ENCODE measurements around the gene MAP3K5. TPM values are rescaled to one million over a fixed set of nuclear protein-coding genes. Genes with fewer than 3 reads are reported as not detected.

The MAP3K5 gene
- polyA plus RNA-seq, 1 experiment, result 2.5 TPM

DNA sequence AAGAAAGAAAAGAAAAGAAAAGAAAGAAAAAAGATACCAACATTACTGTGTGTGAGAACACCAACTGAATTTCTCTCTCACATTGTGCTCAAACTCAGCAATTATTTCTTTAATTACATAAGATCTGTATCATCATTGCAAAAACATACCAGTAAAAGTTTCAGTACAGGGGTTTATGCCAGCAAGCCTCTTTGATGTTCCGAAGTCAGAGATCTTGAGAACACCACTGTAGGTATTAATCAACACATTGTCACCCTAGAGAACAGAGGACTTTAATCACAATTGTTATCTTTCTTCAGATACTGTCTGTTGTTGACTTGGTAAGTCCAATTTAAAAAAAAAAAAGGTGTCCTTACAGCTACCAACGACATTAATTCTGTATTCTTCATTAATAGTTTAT, 181.1 kb downstream of the MAP3K5 start:
- ChIA-PET POLR2A (interaction anchor here (0.6 kb wide), 1 partner anchor 17 kb away, joined by 10 read pairs; no protein-coding TSS in a partner anchor), CTCF (interaction anchor here (1.6 kb wide), 1 partner anchor 181 kb away, joined by 5 read pairs; the partner anchor contains the start of gene MAP3K5)
- H3K36me3 ChIP-seq (ENCODE audit: control insufficient read depth, insufficient read depth, low read length), result no peaks in the 10 kb centered on the region
- DNase-seq (ENCODE audit: low read depth), result no peak
- no peaks in the 10 kb centered on the region for H3K27me3 ChIP-seq (ENCODE audit: control insufficient read depth, insufficient read depth, low read length)
- no peak overlapping the region for H3K4me3 ChIP-seq (ENCODE audit: low read depth, low read length)
- no peak for TF ChIP-seq CTCF (IDR thresholded peaks at IDR 0.05; ENCODE audit: insufficient read depth, low read depth, low read length)

DNA sequence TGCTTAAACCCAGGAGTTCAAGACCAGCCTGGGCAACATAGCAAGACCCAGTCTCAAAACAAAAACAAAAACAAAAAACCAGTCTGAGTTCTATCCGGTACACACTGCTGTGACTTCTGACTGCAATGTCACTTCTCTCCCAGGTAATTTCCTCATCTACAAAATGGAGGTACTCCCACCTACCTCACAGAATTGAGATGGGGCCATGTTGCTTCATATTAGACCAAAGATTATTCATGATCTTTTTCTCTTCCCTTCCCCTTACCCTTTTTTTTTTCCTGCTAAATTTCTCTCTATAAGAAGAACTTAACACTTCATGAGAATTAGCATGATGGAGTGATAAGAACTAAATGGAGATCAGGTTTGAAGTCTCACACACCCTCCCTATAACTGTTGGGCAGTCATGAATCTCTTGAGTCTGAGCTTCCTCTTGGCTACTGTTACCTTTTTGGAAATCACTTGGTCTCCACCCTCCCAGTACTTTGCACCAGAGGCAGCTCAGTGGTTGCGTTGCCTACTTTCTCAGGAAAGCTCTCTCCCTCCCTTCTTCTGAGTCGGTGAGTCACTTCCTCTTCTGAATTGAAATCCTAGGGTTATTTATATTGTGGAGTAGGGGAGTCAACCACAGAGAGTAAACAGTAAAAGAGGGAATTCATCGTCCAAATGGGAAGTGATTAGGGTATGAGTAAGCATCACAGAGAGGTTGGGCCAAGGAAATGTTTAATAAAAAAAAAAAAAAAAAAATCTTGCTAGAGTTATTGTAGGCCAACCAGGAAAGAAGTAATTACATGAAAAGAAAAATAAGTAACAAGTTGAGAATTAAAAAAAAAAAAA, 182.2 kb downstream of the MAP3K5 start:
- CTCF ChIA-PET, result interaction anchor here (1.3 to 1.6 kb wide), 2 partner anchors 34 to 182 kb away, joined by 3 to 5 read pairs; partner anchors contain the start of gene MAP3K5
- peak; percentile 99 for DNase-seq (ENCODE audit: low read depth)
- no peak for TF ChIP-seq CTCF (IDR thresholded peaks at IDR 0.05; ENCODE audit: insufficient read depth, low read depth, low read length)
- POLR2A ChIA-PET, result no interaction called here
- H3K27me3 ChIP-seq (ENCODE audit: control insufficient read depth, insufficient read depth, low read length), result no peaks in the 10 kb centered on the region
- H3K36me3 ChIP-seq (ENCODE audit: control insufficient read depth, insufficient read depth, low read length), result no peaks in the 10 kb centered on the region
- H3K4me3 ChIP-seq (ENCODE audit: low read depth, low read length), result no peak overlapping the region

- Histone ChIP-seq H3K36me3 (ENCODE audit: control insufficient read depth, insufficient read depth, low read length) (no peaks in the 10 kb centered on the region), H3K4me3 (ENCODE audit: low read depth, low read length) (no peak overlapping the region), H3K27me3 (ENCODE audit: control insufficient read depth, insufficient read depth, low read length) (no peaks in the 10 kb centered on the region)
- no peak for TF ChIP-seq CTCF (IDR thresholded peaks at IDR 0.05; ENCODE audit: insufficient read depth, low read depth, low read length)
- no peak for DNase-seq (ENCODE audit: low read depth)
- CTCF ChIA-PET, result interaction anchor here (1.0 to 1.9 kb wide), 4 partner anchors 10 to 183 kb away, joined by 3 to 5 read pairs (median 3); partner anchors contain the start of gene MAP3K5
- POLR2A ChIA-PET, result no interaction called here
These were observed 183.3 kb downstream of the MAP3K5 start for GRCh38 chr6:136608991-136609390.

- Histone ChIP-seq H3K36me3 (ENCODE audit: control insufficient read depth, insufficient read depth, low read length) (no peaks in the 10 kb centered on the region), H3K27me3 (ENCODE audit: control insufficient read depth, insufficient read depth, low read length) (no peaks in the 10 kb centered on the region), H3K4me3 (ENCODE audit: low read depth, low read length) (no peak overlapping the region)
- TF ChIP-seq CTCF (IDR thresholded peaks at IDR 0.05; ENCODE audit: insufficient read depth, low read depth, low read length), result peak; percentile 70
- ChIA-PET CTCF (interaction anchor here (0.8 to 1.9 kb wide), 5 partner anchors 10 to 184 kb away, joined by 3 to 5 read pairs (median 3); partner anchors contain the start of gene MAP3K5), POLR2A (no interaction called here)
- no peak for DNase-seq (ENCODE audit: low read depth)
These were observed 184.1 kb downstream of the MAP3K5 start for GRCh38 chr6:136607932-136608772.
